Activated CD8-positive, alpha-beta T cell treated with anti-CD3 and anti-CD28 coated beads for 36 hours (primary cell): ENCODE measurements around the gene INSIG1. TPM values are rescaled to one million over a fixed set of nuclear protein-coding genes. Genes with fewer than 3 reads are reported as not detected.

ENCODE experiments used
- ATAC-seq: fragments of 200-7000 bp; cut with Tn5 transposase; one replicate; pipeline ENCODE4 v1.10.0; 2021; ENCODE audit warnings: mild to moderate bottlenecking, moderate library complexity
- CTCF ChIA-PET: fragments of 350-600 bp; sonication (Branson Sonifier 250); formaldehyde crosslinking; loops from one replicate; lab custom pipeline; 2021; ENCODE audit warnings: antibody characterized with exemption; lab: Charles Lee
- POLR2A ChIA-PET: fragments of 350-600 bp; sonication (Branson Sonifier 250); formaldehyde crosslinking; loops from one replicate; lab custom pipeline; 2021; ENCODE audit warnings: antibody characterized with exemption; lab: Charles Lee
- DNase-seq: peaks from one replicate; pipeline ENCODE4 v3.0.0-alpha.2; 2020
- H3K27ac Mint-ChIP-seq: one replicate; pipeline ENCODE4 v1.8.0; 2021; ENCODE audit warnings: mild to moderate bottlenecking, mixed read lengths
- H3K27me3 Mint-ChIP-seq: one replicate; pipeline ENCODE4 v1.8.0; 2021; ENCODE audit warnings: mixed read lengths
- H3K36me3 Mint-ChIP-seq: one replicate; pipeline ENCODE4 v1.8.0; 2021; ENCODE audit warnings: low read depth, mixed read lengths
- H3K4me1 Mint-ChIP-seq: one replicate; pipeline ENCODE4 v1.8.0; 2021; ENCODE audit warnings: low read depth, mixed read lengths
- H3K4me3 Mint-ChIP-seq: one replicate; pipeline ENCODE4 v1.8.0; 2021; ENCODE audit warnings: mild to moderate bottlenecking, moderate library complexity, mixed read lengths
- H3K9me3 Mint-ChIP-seq: one replicate; pipeline ENCODE4 v1.8.0; 2021; ENCODE audit warnings: mixed read lengths
- intact Hi-C: fragments of 100-400 bp; cut with micrococcal nuclease; formaldehyde crosslinking; loops from one replicate; pipeline ENCODE4 v1.10.0; 2022
- total RNA-seq, 2 experiments: library from RNA; stranded (reverse); gene quantifications; one replicate each; pipeline ENCODE4 v1.2.3, GENCODE V29; 2021
- TF ChIP-seq, protein P1 (sequence below): fragments of 200-600 bp; IDR thresholded peaks from one replicate; pipeline ENCODE4 v1.8.0; 2022; ENCODE audit warnings: antibody characterized with exemption, mild to moderate bottlenecking

The INSIG1 gene
- total RNA-seq, 2 experiments from 2014 or later = 92.2 to 98.0 TPM

DNA sequence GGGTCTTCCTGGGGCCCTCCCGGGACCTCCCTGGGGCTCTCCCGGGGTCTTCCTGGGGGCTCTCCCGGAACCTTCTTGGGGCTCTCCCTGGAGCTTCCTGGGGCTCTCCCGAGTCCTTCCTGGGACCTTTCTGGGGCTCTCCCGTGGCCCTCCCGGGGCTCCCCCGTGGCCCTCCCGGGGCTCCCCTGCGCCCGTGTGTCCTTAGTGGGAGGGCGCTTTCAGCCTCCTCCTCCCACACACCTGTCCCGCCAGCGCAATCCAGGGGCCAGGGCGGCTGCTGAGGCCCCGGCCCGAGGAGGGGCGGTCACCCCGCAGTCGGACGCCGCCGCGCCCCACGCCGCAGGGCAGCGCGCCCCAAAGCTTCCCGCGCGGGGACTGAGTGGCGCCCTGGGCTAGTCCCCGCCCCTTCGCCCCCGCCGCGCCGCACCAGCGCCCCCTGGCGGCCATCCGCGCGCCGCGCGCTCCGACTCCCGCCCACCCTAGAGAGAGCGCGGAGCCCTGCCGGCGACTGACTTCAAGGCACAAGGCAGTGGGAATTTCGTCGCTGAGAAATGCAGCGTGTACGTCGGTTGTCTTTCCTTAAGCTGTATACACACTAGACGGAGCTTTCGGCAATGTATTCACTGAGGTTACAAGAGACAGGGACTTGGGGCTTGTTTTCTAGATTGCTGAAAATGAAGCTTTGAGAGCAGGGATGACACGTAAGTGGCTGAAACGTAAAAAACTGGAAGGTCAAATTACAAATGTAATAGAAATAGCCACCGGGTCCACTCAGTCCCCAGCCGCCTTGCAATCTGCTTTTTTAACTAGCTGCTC lies 47.1 kb downstream of the INSIG1 start:
- peak overlapping the region; percentile 41 for H3K4me3 Mint-ChIP-seq
- H3K9me3 Mint-ChIP-seq = no peaks in the 10 kb centered on the region
- H3K27me3 Mint-ChIP-seq = peaks cover 18% of the 10 kb centered on the region
- POLR2A ChIA-PET = interaction anchor here (0.7 to 2.5 kb wide), 7 partner anchors 28 to 143 kb away, joined by 3 to 23 read pairs (median 3); partner anchors contain the start of gene INSIG1
- CTCF ChIA-PET = interaction anchor here (0.7 to 2.5 kb wide), 39 partner anchors 8 to 431 kb away, joined by 3 to 49 read pairs (median 4); partner anchors contain the start of gene INSIG1
- intact Hi-C loops = loop anchor here (5.0 kb wide), 1 partner anchor 153 kb away; no protein-coding TSS in a partner anchor
- peak; percentile 75 for DNase-seq
- peaks cover 6% of the 10 kb centered on the region for H3K4me1 Mint-ChIP-seq
- TF ChIP-seq, protein P1, sequence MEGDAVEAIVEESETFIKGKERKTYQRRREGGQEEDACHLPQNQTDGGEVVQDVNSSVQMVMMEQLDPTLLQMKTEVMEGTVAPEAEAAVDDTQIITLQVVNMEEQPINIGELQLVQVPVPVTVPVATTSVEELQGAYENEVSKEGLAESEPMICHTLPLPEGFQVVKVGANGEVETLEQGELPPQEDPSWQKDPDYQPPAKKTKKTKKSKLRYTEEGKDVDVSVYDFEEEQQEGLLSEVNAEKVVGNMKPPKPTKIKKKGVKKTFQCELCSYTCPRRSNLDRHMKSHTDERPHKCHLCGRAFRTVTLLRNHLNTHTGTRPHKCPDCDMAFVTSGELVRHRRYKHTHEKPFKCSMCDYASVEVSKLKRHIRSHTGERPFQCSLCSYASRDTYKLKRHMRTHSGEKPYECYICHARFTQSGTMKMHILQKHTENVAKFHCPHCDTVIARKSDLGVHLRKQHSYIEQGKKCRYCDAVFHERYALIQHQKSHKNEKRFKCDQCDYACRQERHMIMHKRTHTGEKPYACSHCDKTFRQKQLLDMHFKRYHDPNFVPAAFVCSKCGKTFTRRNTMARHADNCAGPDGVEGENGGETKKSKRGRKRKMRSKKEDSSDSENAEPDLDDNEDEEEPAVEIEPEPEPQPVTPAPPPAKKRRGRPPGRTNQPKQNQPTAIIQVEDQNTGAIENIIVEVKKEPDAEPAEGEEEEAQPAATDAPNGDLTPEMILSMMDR = peak; percentile 82
- H3K27ac Mint-ChIP-seq = no peak overlapping the region
- H3K36me3 Mint-ChIP-seq = no peaks in the 10 kb centered on the region
- peak; percentile 80 for ATAC-seq

DNA sequence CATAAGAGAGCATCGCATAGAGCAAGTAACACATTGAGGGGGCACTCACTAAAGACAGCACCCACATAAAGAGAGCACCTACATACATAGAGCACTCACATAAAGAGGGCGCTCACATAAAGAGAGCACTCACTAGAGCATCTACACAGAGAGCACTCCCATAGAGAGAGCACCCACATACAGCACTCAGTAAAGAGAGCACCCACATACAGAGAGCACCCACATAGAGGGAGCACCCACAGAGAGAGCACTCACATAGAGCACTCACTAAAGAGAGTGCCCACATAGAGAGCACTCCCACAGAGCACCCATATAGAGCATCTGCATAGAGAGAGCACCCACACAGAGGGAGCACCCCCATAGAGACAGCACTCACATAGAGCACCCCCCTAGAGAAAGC lies 47.8 kb downstream of the INSIG1 start:
- H3K9me3 Mint-ChIP-seq = no peaks in the 10 kb centered on the region
- peak overlapping the region; percentile 41 for H3K4me3 Mint-ChIP-seq
- no peak for ATAC-seq
- ChIA-PET CTCF (interaction anchor here (0.7 to 2.5 kb wide), 35 partner anchors 9 to 431 kb away, joined by 3 to 49 read pairs (median 4); partner anchors contain the start of gene INSIG1), POLR2A (interaction anchor here (0.8 to 2.5 kb wide), 6 partner anchors 27 to 144 kb away, joined by 3 to 23 read pairs (median 4); partner anchors contain the start of gene INSIG1)
- H3K36me3 Mint-ChIP-seq = no peaks in the 10 kb centered on the region
- TF ChIP-seq, protein P1 = no peak
- DNase-seq = no peak
- peaks cover 15% of the 10 kb centered on the region for H3K27me3 Mint-ChIP-seq
- no peak overlapping the region for H3K27ac Mint-ChIP-seq
- H3K4me1 Mint-ChIP-seq = peaks cover 6% of the 10 kb centered on the region
- intact Hi-C loops = loop anchor here (5.0 kb wide), 1 partner anchor 153 kb away; no protein-coding TSS in a partner anchor

DNA sequence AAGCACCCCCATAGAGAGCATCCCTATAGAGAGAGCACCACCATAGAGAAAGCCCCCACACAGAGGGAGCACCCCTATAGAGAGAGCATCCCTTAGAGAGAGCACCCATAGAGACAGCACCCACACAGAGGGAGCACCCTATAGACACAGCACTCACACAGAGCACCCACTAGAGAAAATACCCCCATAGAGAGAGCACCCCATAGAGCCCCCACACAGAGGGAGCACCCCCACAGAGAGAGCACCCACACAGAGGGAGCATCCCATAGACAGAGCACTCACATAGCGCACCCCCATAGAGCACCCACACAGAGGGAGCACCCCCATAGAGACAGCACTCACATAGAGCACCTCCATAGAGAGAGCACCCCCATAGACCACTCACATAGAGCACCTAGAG lies 48.6 kb downstream of the INSIG1 start:
- Mint-ChIP-seq H3K4me1 (peaks cover 6% of the 10 kb centered on the region), H3K27me3 (peaks cover 10% of the 10 kb centered on the region), H3K27ac (no peak overlapping the region), H3K4me3 (no peak overlapping the region), H3K36me3 (no peaks in the 10 kb centered on the region), H3K9me3 (no peaks in the 10 kb centered on the region)
- no peak for DNase-seq
- ChIA-PET POLR2A (no interaction called here), CTCF (no interaction called here)
- intact Hi-C loops = loop anchor here (5.0 kb wide), 1 partner anchor 154 kb away; no protein-coding TSS in a partner anchor
- TF ChIP-seq, protein P1 = no peak
- ATAC-seq = no peak

GRCh38 chr7:155348806-155349205 lies 51.1 kb downstream of the INSIG1 start:
- intact Hi-C loops = loop anchor here (5.0 kb wide), 1 partner anchor 157 kb away; no protein-coding TSS in a partner anchor
- H3K9me3 Mint-ChIP-seq = no peaks in the 10 kb centered on the region
- ChIA-PET POLR2A (no interaction called here), CTCF (no interaction called here)
- TF ChIP-seq, protein P1 = no peak
- no peak overlapping the region for H3K4me3 Mint-ChIP-seq
- peaks cover 1% of the 10 kb centered on the region for H3K27me3 Mint-ChIP-seq
- peaks cover 6% of the 10 kb centered on the region for H3K4me1 Mint-ChIP-seq
- ATAC-seq = no peak
- no peak overlapping the region for H3K27ac Mint-ChIP-seq
- no peak for DNase-seq
- no peaks in the 10 kb centered on the region for H3K36me3 Mint-ChIP-seq
